ENCODE data around the gene ARHGAP29. TPM values are rescaled to one million over a fixed set of nuclear protein-coding genes. Genes with fewer than 3 reads are reported as not detected.

Gene ARHGAP29
- total RNA-seq, 1 experiment from 2014 or later: 197 TPM

DNA sequence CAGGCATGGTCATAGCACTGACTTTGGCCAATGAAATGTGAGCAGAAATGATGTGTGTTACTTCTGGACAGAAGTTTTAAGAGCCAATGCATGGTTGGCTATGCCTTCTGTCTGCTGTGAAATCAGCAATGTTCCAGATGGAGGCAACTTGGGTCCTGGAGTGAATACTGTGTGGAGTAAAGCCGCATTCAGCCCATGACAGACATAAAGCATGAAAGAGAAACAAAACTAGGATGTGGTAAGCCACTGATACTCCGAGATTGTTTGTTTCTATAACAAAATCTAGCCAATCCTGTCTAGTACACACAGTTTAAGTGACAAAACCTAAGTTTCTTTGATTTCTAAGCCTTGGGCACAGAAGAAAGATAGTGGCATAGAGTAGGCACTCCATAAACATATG is 47.1 kb upstream of the ARHGAP29 start:
- no TSS peak for BruUV-seq (replicated peaks)
- H3K27ac ChIP-seq (ENCODE audit: low read length): peak overlapping the region; percentile 66; the same call in 1 of the 2 replicates
- intact Hi-C loops (cut with micrococcal nuclease; ENCODE audit: unreplicated experiment): no loop called here
- ChIA-PET POLR2A (interaction anchor here (0.5 kb wide), 2 partner anchors 38 to 69 kb away, joined by 3 to 14 read pairs; no protein-coding TSS in a partner anchor), CTCF (no interaction called here)
- DNase-seq (ENCODE audit: low read depth, low spot score) (no peak), ATAC-seq (no peak)
- in situ Hi-C loops (cut with HindIII; ENCODE audit: low pct_unique_long_range_greater_than_20kb, low sequenced_read_pairs): no loop called here
- H3K4me1 ChIP-seq (ENCODE audit: control insufficient read depth, insufficient read depth, low read length): peaks cover 8% of the 10 kb centered on the region
- TF ChIP-seq SIN3A (IDR thresholded peaks at IDR 0.05; ENCODE audit: borderline replicate concordance, insufficient read depth, low read depth, low read length): no peak
- TF ChIP-seq POLR2AphosphoS5 (IDR thresholded peaks at IDR 0.05; ENCODE audit: low read depth, low read length): no peak
- TF ChIP-seq, protein P1, sequence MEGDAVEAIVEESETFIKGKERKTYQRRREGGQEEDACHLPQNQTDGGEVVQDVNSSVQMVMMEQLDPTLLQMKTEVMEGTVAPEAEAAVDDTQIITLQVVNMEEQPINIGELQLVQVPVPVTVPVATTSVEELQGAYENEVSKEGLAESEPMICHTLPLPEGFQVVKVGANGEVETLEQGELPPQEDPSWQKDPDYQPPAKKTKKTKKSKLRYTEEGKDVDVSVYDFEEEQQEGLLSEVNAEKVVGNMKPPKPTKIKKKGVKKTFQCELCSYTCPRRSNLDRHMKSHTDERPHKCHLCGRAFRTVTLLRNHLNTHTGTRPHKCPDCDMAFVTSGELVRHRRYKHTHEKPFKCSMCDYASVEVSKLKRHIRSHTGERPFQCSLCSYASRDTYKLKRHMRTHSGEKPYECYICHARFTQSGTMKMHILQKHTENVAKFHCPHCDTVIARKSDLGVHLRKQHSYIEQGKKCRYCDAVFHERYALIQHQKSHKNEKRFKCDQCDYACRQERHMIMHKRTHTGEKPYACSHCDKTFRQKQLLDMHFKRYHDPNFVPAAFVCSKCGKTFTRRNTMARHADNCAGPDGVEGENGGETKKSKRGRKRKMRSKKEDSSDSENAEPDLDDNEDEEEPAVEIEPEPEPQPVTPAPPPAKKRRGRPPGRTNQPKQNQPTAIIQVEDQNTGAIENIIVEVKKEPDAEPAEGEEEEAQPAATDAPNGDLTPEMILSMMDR (IDR thresholded peaks at IDR 0.05): no peak
- TF ChIP-seq, protein P2, sequence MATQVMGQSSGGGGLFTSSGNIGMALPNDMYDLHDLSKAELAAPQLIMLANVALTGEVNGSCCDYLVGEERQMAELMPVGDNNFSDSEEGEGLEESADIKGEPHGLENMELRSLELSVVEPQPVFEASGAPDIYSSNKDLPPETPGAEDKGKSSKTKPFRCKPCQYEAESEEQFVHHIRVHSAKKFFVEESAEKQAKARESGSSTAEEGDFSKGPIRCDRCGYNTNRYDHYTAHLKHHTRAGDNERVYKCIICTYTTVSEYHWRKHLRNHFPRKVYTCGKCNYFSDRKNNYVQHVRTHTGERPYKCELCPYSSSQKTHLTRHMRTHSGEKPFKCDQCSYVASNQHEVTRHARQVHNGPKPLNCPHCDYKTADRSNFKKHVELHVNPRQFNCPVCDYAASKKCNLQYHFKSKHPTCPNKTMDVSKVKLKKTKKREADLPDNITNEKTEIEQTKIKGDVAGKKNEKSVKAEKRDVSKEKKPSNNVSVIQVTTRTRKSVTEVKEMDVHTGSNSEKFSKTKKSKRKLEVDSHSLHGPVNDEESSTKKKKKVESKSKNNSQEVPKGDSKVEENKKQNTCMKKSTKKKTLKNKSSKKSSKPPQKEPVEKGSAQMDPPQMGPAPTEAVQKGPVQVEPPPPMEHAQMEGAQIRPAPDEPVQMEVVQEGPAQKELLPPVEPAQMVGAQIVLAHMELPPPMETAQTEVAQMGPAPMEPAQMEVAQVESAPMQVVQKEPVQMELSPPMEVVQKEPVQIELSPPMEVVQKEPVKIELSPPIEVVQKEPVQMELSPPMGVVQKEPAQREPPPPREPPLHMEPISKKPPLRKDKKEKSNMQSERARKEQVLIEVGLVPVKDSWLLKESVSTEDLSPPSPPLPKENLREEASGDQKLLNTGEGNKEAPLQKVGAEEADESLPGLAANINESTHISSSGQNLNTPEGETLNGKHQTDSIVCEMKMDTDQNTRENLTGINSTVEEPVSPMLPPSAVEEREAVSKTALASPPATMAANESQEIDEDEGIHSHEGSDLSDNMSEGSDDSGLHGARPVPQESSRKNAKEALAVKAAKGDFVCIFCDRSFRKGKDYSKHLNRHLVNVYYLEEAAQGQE (IDR thresholded peaks at IDR 0.05; ENCODE audit: insufficient read depth in 1 of 2, low read depth in 2 of 2, low read length in 1 of 2): no peak
- TF ChIP-seq TCF7L2 (IDR thresholded peaks at IDR 0.05; ENCODE audit: low read depth, low read length): no peak
- no peaks in the 10 kb centered on the region for H3K27me3 ChIP-seq (ENCODE audit: control insufficient read depth, insufficient read depth, low read length)
- H3K9me3 ChIP-seq (ENCODE audit: control insufficient read depth, insufficient read depth, low read depth, low read length): no peaks in the 10 kb centered on the region
- no peaks in the 10 kb centered on the region for H3K36me3 ChIP-seq (ENCODE audit: control insufficient read depth, insufficient read depth, low read length)
- no peak overlapping the region for H3K4me3 ChIP-seq (ENCODE audit: low read depth in 2 of 2, low read length in 2 of 2)

DNA sequence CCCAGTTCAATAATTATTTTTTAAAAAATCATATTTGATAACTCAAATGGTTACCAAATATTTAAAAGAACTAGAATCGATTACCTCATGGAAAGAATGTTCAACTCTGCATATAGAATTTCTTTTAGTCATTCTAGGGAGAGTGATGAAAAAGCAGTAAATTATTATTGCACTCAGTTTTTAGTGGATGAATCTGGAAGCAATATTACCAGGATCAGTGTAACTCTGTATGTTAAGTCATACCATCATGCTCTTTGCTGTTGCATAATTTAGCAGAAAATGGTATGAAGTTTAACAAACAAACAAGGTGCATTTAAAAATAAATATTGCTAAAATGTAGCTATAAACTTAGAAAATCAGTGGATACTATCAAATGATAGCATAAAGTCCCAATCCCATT is 46.1 kb upstream of the ARHGAP29 start:
- TF ChIP-seq TCF7L2 (IDR thresholded peaks at IDR 0.05; ENCODE audit: low read depth, low read length) (no peak), POLR2AphosphoS5 (IDR thresholded peaks at IDR 0.05; ENCODE audit: low read depth, low read length) (no peak), SIN3A (IDR thresholded peaks at IDR 0.05; ENCODE audit: borderline replicate concordance, insufficient read depth, low read depth, low read length) (no peak)
- TF ChIP-seq, protein P1 (IDR thresholded peaks at IDR 0.05): no peak
- TF ChIP-seq, protein P2 (IDR thresholded peaks at IDR 0.05; ENCODE audit: insufficient read depth in 1 of 2, low read depth in 2 of 2, low read length in 1 of 2): no peak
- no TSS peak for BruUV-seq (replicated peaks)
- no peaks in the 10 kb centered on the region for H3K27me3 ChIP-seq (ENCODE audit: control insufficient read depth, insufficient read depth, low read length)
- H3K36me3 ChIP-seq (ENCODE audit: control insufficient read depth, insufficient read depth, low read length): no peaks in the 10 kb centered on the region
- ChIA-PET CTCF (no interaction called here), POLR2A (interaction anchor here (0.7 kb wide), 1 partner anchor 8 kb away, joined by 3 read pairs; no protein-coding TSS in a partner anchor)
- ATAC-seq (no peak), DNase-seq (ENCODE audit: low read depth, low spot score) (no peak)
- no peaks in the 10 kb centered on the region for H3K9me3 ChIP-seq (ENCODE audit: control insufficient read depth, insufficient read depth, low read depth, low read length)
- H3K27ac ChIP-seq (ENCODE audit: low read length): no peak overlapping the region
- peaks cover 8% of the 10 kb centered on the region for H3K4me1 ChIP-seq (ENCODE audit: control insufficient read depth, insufficient read depth, low read length)
- intact Hi-C loops (cut with micrococcal nuclease; ENCODE audit: unreplicated experiment): no loop called here
- H3K4me3 ChIP-seq (ENCODE audit: low read depth in 2 of 2, low read length in 2 of 2): no peak overlapping the region
- in situ Hi-C loops (cut with HindIII; ENCODE audit: low pct_unique_long_range_greater_than_20kb, low sequenced_read_pairs): no loop called here

All from Panc1 (cell line).